SIG-M5 treated with dmso at 0.1 percent for 504 hours (cell line): ENCODE data around the gene SNX8.

ENCODE experiments used
- DNase-seq: peaks from one replicate; lab custom pipeline; 2025; ENCODE audit not compliant: unreplicated experiment; lab: John Stamatoyannopoulos, UW

The SNX8 gene

GRCh38 chr7:2224934-2225333 is 89.3 kb downstream of the SNX8 start:
- no peak for DNase-seq

DNA sequence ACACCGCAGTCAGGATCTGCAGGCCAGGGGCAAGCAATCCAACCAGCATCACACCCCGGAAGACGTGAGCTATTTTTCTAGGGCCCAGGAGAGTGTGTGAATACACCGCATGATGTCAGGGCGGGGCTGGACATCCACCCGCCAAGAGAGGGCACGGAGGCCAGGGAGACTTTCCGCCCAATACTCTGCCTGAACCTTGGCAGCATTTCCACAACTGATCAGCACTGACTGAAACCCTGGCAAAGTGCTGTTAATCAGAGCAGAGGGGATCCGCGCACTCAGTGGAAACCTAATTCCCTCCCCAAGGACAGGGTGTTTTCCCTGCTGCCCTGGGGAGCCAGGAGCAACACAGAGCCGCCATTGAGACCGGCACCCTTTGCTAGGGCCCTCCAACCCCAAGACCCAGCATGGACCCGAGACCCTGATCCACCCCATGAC is 89.7 kb downstream of the SNX8 start:
- no peak for DNase-seq

GRCh38 chr7:2223321-2223720 is 90.9 kb downstream of the SNX8 start:
- no peak for DNase-seq

DNA sequence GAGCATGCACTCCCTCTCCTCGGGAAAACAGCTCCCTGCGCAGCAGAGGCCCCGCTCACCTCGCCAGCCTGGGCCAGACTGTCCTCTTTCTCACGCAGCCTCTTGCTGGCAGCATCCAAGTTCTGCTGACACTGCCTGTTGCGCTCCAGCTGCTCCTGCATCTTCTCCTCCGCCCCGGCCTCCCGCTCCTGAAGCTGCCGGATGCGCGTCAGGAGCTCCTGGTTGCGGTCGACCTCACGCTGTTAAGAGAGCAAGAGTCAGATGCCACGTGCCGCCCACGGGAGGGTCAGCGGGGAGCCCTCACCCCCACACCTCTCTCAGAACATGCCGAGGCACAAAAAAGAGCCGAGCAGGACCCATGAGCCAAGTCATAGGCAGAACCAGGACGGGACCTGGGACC is 91.7 kb downstream of the SNX8 start:
- DNase-seq, result no peak

DNA sequence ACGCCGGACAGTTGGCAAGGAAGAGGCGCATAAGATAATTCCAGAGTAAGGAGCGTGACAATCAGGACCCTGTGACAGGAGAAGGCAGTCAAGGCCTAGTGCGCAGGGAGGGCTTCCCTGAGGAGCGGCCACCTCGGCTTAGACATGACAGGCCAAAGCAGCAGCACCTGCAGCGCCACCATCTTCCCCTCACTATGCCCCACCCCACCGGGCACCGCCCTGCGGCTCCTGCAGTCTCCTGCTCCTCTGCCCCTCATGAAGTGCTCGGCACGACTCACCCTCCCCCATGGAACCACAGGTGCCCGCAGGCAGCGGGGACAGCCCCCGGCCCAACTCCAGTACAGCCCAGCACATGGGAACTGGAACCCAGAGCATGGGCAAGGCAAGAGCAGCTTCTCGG is 93.3 kb downstream of the SNX8 start:
- no peak for DNase-seq

- DNase-seq, result no peak
Observed at GRCh38 chr7:2220506-2220905, 93.7 kb downstream of the SNX8 start.

DNA sequence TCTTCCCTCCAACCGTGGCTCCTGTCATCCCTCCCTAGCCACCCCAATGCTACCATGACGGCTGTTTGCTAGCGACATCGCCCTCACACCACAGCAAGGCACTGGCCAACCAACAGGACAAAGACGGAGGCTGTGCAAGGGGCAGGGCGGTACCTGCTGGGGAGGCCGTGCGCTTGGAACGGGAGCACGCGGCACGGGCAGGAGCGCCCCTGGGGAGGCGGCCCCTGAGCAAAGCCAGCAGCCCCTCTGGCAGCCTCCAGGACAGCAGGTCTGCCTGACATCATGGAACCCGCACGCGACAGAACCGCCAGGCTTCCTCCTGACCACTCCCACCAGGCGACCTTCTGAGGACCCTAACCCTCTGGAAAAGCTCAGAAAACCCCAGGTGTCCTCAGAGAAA is 94.2 kb downstream of the SNX8 start:
- DNase-seq, result no peak

- no peak for DNase-seq
Observed at GRCh38 chr7:2219606-2220005, 94.6 kb downstream of the SNX8 start.

- DNase-seq, result no peak
Observed at GRCh38 chr7:2219136-2219535, 95.1 kb downstream of the SNX8 start.

GRCh38 chr7:2218444-2218785 is 95.8 kb downstream of the SNX8 start:
- no peak for DNase-seq

DNA sequence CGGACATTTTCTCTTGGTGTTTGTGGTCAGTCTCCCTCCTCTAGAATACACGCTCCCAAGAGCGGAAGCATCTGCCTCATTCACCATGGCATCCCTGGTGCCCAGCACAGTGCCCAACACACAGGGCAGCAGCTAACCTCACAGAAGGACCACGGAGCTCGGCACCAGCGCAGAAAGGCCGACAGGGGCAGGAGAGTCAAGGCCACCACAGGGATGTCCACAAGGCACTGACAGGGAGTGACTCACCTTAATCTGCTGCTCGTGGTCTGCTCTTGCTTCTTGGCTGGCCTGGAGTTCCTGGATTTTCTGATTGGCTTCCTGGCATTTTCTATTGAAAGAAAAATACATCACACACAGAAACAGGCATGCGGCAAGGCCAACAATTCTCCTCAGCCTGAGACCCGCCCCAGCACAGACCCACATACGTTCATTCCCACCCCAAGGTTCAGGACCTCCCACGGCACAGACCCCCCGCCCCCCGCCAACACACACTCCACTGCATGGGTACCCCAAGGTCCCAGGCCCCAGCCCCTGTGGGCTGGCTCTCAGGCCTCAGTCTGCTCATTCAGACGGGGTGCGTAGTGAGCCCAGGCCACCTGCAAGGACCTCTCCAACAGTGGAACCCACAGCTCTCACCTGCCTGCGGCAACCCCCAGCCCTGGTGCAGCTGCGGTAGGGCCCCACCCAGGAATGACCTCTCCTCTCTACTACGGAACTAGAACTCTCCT is 96.4 kb downstream of the SNX8 start:
- no peak for DNase-seq

GRCh38 chr7:2217206-2217605 is 97.0 kb downstream of the SNX8 start:
- DNase-seq, result no peak

DNA sequence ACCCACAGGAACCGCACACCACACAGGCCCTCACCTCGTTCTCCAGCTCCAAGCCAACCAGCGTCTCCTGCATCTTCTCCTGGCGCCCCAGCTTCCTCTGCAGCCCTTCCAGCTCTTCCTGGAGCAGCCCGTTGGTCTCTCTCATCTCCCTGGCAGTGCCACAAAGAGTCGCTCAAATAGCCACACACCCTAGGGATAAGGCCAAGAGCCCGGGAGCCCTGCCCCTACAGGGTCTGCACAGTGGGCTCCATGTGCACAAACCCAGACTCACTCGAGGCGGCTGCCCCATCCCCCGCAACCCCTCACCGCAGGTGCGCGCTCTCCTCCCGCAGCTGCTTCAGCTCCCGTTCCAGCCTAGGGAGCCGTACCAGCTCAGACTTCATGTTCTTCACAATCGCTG is 98.4 kb downstream of the SNX8 start:
- no peak for DNase-seq

- DNase-seq, result no peak
Observed at GRCh38 chr7:2214636-2215035, 99.6 kb downstream of the SNX8 start.

DNA sequence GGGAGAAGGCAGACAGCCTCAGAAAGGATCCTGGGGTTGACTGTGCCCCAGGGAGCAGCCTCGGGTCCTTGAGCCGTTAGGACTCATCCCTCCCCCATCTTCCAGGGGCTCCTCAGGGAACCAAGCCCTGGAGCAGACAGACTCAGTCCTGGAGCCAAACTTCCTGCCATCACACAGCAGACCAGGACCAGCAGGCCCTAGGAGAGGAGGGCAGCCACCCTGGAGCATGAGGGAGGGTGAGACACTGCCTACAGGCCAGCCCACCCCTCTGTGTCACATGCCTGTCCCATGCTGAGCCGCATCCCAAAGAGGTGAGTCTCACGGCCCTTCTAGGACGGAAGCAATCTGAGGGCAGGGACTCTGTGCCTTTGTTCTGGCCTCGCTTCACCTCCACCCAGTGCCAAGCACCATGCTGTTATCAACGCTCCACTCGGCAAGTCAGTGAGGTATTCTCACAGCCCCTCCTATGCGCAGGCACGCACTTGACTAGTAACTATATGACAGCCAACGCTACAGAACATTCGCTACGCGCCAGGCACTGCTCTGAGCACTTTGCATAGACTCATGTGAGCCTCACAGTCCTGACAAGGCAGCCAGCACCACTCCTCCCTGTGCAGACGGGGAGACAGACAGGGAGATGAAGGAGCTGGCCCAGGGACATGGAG is 100.6 kb downstream of the SNX8 start:
- no peak for DNase-seq

DNA sequence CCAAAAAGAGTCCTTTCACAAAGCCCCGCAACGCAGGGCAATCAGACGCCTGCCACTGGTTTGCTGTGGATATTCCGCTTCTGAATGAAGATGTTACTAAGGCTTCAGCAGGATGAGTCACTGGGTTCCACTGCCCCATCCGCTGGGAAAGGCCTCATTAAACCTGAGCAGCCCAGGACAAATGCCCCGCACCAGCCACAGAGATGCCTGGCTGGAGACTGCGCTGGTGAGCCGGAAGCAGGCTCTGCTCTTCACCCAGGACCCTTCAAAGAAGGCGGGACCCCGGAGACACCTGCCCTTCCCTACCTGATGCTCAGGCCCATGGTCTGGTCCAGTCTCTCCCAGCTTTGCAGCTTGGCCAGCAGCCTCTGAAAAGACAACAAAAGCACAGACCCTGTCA is 101.3 kb downstream of the SNX8 start:
- DNase-seq, result no peak

DNA sequence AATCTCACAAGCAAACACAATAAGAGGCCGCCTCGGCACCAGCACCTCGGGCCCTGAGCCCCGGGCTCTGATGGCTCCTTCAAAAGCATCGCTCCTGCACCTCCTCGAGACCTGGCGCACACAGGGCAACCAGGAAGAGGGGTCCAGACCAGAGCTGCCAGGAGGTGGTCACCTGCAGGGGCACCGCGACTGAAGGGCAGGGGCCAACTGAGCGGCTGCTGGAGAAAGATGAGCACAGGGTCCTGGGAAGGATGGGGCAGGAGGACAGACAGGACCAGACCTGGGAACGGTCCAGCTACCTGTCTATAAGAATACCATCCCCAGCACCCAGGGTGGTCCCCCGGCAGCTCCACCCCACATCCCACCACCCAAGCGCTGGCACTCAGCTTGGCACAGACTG is 102.3 kb downstream of the SNX8 start:
- no peak for DNase-seq

- DNase-seq, result no peak
Observed at GRCh38 chr7:2211259-2211880, 102.9 kb downstream of the SNX8 start.

- no peak for DNase-seq
Observed at GRCh38 chr7:2210551-2211258, 103.5 kb downstream of the SNX8 start.

DNA sequence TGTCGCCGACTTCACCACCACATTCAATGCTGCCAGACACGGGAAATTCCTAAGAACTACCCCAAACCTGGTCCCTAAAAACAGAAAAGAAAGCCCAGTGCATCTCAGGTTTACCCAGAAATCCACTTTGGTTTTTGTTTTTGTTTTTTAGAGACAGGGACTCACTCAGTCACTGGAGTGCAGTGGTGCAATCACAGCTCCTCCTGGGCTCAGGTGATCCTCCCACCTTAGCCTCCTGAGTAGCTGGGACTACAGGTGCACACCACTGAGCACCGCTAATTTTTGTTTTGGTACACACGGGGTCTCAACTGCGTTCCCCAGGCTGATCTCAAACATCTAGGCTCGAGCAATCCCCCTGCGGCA is 104.3 kb downstream of the SNX8 start:
- no peak for DNase-seq

- peak; percentile 33 for DNase-seq
Observed at GRCh38 chr7:2209146-2209960, 104.9 kb downstream of the SNX8 start.
